Measurements from ENCODE around the gene SLCO2B1.

DNA sequence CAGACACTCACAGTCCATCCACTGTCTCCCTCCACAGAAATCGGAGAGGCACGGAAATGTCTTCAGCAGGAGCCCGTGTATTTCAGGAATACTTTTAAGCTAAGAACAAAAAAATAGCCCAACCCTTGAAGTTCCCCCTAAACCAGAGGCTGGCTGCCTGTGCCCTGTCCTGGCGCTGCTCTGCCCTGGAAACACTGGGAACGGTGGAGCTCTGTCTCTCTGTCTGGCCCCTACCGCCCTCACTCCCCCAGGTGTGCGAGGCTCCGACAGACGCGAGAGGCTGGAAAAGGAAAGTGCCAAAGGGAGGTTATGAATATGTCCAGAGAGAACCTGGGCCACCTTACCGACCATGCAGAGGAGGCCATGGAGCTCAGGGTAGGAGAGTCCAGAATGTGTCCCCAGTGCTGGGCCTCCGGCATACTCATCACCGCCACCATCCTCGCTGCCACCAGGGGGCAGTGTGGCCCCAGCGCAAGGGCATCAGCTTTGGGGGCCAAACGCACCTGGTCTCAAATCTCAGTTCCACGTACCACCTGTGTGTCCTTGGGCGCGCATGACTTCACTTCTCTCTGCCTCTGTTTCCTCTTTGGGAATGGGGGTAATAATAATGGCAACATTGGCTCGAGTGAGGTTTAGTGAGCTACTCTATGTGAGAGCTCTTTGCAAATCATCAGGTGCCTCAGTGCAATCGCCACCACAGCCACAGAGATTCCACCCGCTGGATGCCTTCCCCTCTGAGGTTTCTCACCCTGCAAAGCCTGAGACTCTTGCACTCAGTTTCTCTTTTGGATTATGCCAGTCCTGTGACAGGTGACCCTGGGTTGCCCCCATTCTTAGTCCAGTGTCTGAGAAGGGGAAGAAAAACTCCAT is 10.4 kb upstream of the SLCO2B1 start:
- no peak for TF ChIP-seq POLR2A (IDR thresholded peaks at IDR 0.05)
- TF ChIP-seq, protein P1, sequence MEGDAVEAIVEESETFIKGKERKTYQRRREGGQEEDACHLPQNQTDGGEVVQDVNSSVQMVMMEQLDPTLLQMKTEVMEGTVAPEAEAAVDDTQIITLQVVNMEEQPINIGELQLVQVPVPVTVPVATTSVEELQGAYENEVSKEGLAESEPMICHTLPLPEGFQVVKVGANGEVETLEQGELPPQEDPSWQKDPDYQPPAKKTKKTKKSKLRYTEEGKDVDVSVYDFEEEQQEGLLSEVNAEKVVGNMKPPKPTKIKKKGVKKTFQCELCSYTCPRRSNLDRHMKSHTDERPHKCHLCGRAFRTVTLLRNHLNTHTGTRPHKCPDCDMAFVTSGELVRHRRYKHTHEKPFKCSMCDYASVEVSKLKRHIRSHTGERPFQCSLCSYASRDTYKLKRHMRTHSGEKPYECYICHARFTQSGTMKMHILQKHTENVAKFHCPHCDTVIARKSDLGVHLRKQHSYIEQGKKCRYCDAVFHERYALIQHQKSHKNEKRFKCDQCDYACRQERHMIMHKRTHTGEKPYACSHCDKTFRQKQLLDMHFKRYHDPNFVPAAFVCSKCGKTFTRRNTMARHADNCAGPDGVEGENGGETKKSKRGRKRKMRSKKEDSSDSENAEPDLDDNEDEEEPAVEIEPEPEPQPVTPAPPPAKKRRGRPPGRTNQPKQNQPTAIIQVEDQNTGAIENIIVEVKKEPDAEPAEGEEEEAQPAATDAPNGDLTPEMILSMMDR (IDR thresholded peaks at IDR 0.05): peak; percentile 87 to 97 (median 87)

Data from testis (tissue), 2 donors.